Fibroblast of lung (primary cell): ENCODE measurements around the gene TPI1. TPM values are rescaled to one million over a fixed set of nuclear protein-coding genes. Genes with fewer than 3 reads are reported as not detected.

Experiments
- DNase-seq, 2 donors: peaks; one replicate each; pipeline versions ENCODE4 v3.0.0 to v3.0.0-alpha.2; 2010; ENCODE audit warnings: low read depth in 2 of 2
- H2AFZ ChIP-seq: 2 replicates; pipeline ENCODE4 v1.5.1; 2012; ENCODE audit warnings: low read length, control low read depth, inconsistent platforms
- H3K27ac ChIP-seq: 2 replicates; pipeline ENCODE4 v1.5.1; 2011; ENCODE audit warnings: low read length, control low read depth; ENCODE audit not compliant: insufficient read depth
- H3K27me3 ChIP-seq: 2 replicates; pipeline ENCODE4 v1.5.1; 2011; ENCODE audit warnings: mild to moderate bottlenecking, low read length; ENCODE audit not compliant: control insufficient read depth, insufficient read depth
- H3K36me3 ChIP-seq: 2 replicates; pipeline ENCODE4 v1.5.1; 2011; ENCODE audit warnings: low read length; ENCODE audit not compliant: control insufficient read depth, insufficient read depth
- H3K4me1 ChIP-seq: 2 replicates; pipeline ENCODE4 v1.5.1; 2011; ENCODE audit warnings: low read length; ENCODE audit not compliant: control insufficient read depth, insufficient read depth; ENCODE audit errors: extremely low read depth
- H3K4me2 ChIP-seq: 2 replicates; pipeline ENCODE4 v1.5.1; 2011; ENCODE audit warnings: low read length, control low read depth; ENCODE audit not compliant: insufficient read depth; ENCODE audit errors: extremely low read depth
- H3K4me3 ChIP-seq, 4 experiments: fragments of 200-600 bp in 1 of 4; sonication (generic) in 1 of 4; replicated peaks in 1 of 4; 2 replicates each; pipeline ENCODE4 v1.5.1; 2011 to 2016; ENCODE audit warnings: low read length in 4 of 4, low read depth in 3 of 4, mild to moderate bottlenecking in 3 of 4, control low read depth in 2 of 4, inconsistent platforms in 1 of 4, mixed read lengths in 1 of 4; ENCODE audit not compliant: insufficient read depth in 1 of 4; ENCODE audit errors: control extremely low read depth in 1 of 4
- H3K79me2 ChIP-seq: 2 replicates; pipeline ENCODE4 v1.5.1; 2012; ENCODE audit warnings: mild to moderate bottlenecking, low read length, inconsistent platforms; ENCODE audit not compliant: control insufficient read depth, insufficient read depth
- H3K9ac ChIP-seq: 2 replicates; pipeline ENCODE4 v1.5.1; 2011; ENCODE audit warnings: mild to moderate bottlenecking, low read length, control low read depth; ENCODE audit not compliant: insufficient read depth
- H3K9me3 ChIP-seq: 2 replicates; pipeline ENCODE4 v1.5.1; 2012; ENCODE audit warnings: low read depth, low read length; ENCODE audit not compliant: control insufficient read depth, insufficient read depth
- H4K20me1 ChIP-seq: 2 replicates; pipeline ENCODE4 v1.5.1; 2011; ENCODE audit warnings: low read length; ENCODE audit not compliant: control insufficient read depth, insufficient read depth; ENCODE audit errors: extremely low read depth
- EZH2 ChIP-seq: IDR thresholded peaks from 2 replicates; pipeline ENCODE4 v1.5.1; 2012; ENCODE audit warnings: low read length, control low read depth, mild to moderate bottlenecking; ENCODE audit errors: missing control alignments
- polyA plus RNA-seq, 2 donors: library from polyadenylated mRNA; depleted of rRNA in 1 of 2; stranded (reverse) in 1 of 2; unstranded in 1 of 2; fragments of >200 nt; gene quantifications; 2 replicates each; pipeline ENCODE4 v1.2.1, GENCODE V29; 2011 to 2012; ENCODE audit warnings: missing spikeins in 1 of 2
- total RNA-seq: library from RNA; depleted of rRNA; stranded (reverse); fragments of >200 nt; gene quantifications from 2 replicates; pipeline ENCODE4 v1.2.1, GENCODE V29; 2014
- TF ChIP-seq, protein P1 (sequence below), 2 donors: IDR thresholded peaks in 1 of 2; conservative IDR thresholded peaks in 1 of 2; 1 replicate in 1 of 2; 2 replicates in 1 of 2; pipeline ENCODE4 v1.5.1; 2011 to 2012; ENCODE audit warnings: low read length in 2 of 2, control low read depth in 1 of 2, inconsistent platforms in 1 of 2, low read depth in 1 of 2, mild to moderate bottlenecking in 1 of 2

The TPI1 gene
- total and polyA plus RNA-seq, 2 donors (not counting 1 experiment from before 2014, with no cell fraction given), result 934 to 1,654 TPM

DNA sequence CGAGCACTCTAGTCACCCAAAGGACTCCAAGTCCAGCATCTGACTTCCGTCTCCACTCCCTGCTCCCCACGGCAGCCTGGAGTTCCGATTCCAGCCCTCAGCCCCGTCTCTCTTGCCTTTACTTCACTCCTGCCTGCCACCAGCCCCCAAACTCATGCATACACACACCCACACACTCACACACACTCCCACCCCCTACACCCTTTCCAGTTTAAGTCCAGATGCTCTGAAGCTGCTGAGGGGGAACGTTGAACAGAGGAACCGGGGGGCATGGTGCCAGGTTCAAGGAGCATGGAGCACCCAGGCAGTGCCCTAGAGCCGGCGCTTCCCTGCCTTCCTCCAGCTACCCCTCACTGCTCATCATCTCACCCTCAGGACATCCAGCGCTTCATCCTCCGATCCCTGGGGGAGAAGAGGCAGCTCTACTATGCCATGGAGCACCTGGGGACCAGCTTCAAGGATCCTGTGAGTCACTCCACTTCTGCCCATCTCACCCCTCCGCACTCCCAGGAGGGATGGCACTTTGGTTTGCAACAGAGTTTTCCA, 35.8 kb upstream of the TPI1 start:
- Histone ChIP-seq H3K27ac (no peak overlapping the region), H3K4me1 (peaks cover 10% of the 10 kb centered on the region), H3K4me3 (no peak overlapping the region), H3K27me3 (no peaks in the 10 kb centered on the region), H4K20me1 (no peaks in the 10 kb centered on the region), H3K79me2 (peaks cover 26% of the 10 kb centered on the region), H3K9ac (no peak overlapping the region), H3K36me3 (peaks cover 24% of the 10 kb centered on the region), H3K9me3 (no peaks in the 10 kb centered on the region), H3K4me2 (no peak overlapping the region), H2AFZ (no peak overlapping the region)
- no peak for DNase-seq
- TF ChIP-seq, protein P1, sequence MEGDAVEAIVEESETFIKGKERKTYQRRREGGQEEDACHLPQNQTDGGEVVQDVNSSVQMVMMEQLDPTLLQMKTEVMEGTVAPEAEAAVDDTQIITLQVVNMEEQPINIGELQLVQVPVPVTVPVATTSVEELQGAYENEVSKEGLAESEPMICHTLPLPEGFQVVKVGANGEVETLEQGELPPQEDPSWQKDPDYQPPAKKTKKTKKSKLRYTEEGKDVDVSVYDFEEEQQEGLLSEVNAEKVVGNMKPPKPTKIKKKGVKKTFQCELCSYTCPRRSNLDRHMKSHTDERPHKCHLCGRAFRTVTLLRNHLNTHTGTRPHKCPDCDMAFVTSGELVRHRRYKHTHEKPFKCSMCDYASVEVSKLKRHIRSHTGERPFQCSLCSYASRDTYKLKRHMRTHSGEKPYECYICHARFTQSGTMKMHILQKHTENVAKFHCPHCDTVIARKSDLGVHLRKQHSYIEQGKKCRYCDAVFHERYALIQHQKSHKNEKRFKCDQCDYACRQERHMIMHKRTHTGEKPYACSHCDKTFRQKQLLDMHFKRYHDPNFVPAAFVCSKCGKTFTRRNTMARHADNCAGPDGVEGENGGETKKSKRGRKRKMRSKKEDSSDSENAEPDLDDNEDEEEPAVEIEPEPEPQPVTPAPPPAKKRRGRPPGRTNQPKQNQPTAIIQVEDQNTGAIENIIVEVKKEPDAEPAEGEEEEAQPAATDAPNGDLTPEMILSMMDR (conservative IDR thresholded peaks at IDR 0.05 in 1 of 2, IDR thresholded peaks at IDR 0.05 in 1 of 2; ENCODE audit: low read depth in 1 of 2, low read length in 2 of 2), result no peak
- TF ChIP-seq EZH2, result no peak

DNA sequence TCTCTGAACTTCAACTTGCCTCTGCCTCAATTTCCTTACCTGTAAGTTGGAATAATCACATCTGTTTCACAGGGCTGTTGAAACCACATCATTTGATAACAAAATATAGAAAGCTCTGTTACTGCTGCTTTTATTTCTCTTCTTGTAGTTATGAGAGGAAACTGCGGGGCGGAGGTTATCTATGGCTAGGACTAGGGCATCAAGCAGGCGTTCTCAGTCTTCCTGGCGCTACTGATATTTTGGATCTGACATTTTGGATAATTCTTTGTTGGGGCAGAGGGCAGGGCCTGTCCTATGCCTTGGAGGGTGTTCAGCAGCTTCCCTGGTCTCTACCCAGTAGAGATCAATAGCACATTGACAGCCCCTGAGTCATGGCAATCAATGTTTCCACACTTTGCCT, 35.2 kb upstream of the TPI1 start:
- H3K27me3 ChIP-seq, result no peaks in the 10 kb centered on the region
- H3K4me1 ChIP-seq, result peaks cover 7% of the 10 kb centered on the region
- peaks cover 26% of the 10 kb centered on the region for H3K79me2 ChIP-seq
- DNase-seq, result no peak
- TF ChIP-seq, protein P1 (conservative IDR thresholded peaks at IDR 0.05 in 1 of 2, IDR thresholded peaks at IDR 0.05 in 1 of 2; ENCODE audit: low read depth in 1 of 2, low read length in 2 of 2), result no peak
- no peak for TF ChIP-seq EZH2
- no peak overlapping the region for H2AFZ ChIP-seq
- no peak overlapping the region for H3K4me2 ChIP-seq
- H3K36me3 ChIP-seq, result peaks cover 27% of the 10 kb centered on the region
- H3K9me3 ChIP-seq, result no peaks in the 10 kb centered on the region
- no peak overlapping the region for H3K27ac ChIP-seq
- no peak overlapping the region for H3K4me3 ChIP-seq
- no peaks in the 10 kb centered on the region for H4K20me1 ChIP-seq
- no peak overlapping the region for H3K9ac ChIP-seq

- TF ChIP-seq, protein P1 (conservative IDR thresholded peaks at IDR 0.05 in 1 of 2, IDR thresholded peaks at IDR 0.05 in 1 of 2; ENCODE audit: low read depth in 1 of 2, low read length in 2 of 2), result no peak
- TF ChIP-seq EZH2, result no peak
- H2AFZ ChIP-seq, result no peak overlapping the region
- H3K79me2 ChIP-seq, result peaks cover 23% of the 10 kb centered on the region
- H3K36me3 ChIP-seq, result peaks cover 32% of the 10 kb centered on the region
- H3K4me2 ChIP-seq, result no peak overlapping the region
- no peak overlapping the region for H3K4me3 ChIP-seq
- H3K4me1 ChIP-seq, result peaks cover 4% of the 10 kb centered on the region
- H3K27me3 ChIP-seq, result no peaks in the 10 kb centered on the region
- H3K9me3 ChIP-seq, result no peaks in the 10 kb centered on the region
- DNase-seq, result no peak
- no peaks in the 10 kb centered on the region for H4K20me1 ChIP-seq
- H3K27ac ChIP-seq, result no peak overlapping the region
- H3K9ac ChIP-seq, result no peak overlapping the region
Observed at GRCh38 chr12:6833189-6833890, 34.0 kb upstream of the TPI1 start.
